CD4-positive, alpha-beta T cell treated with Interleukin-21 for 1 hour (primary cell): ENCODE measurements around the gene GGACT.
A peak's percentile ranks its signal among the peaks of the same experiment; 100 is the strongest.
"Not testable (repeated sequence)": the region's sequence is repeated elsewhere in the genome, so short reads cannot be mapped to it uniquely, and the experiment has no call there.

Source experiments
- DNase-seq: peaks from one replicate; pipeline ENCODE4 v3.0.0-alpha.2; 2020

Gene GGACT

GRCh38 chr13:100588331-100589177, at the start of gene GGACT:
Gene GGACT (minus strand): TSS chr13:100588789. CDS start chr13:100532591, 56,198 bp downstream.
- DNase-seq: peak; percentile 86

- DNase-seq: no peak
Measured at GRCh38 chr13:100637796-100638195, 49.2 kb upstream of the GGACT start.

- DNase-seq: no peak
Measured at GRCh38 chr13:100637380-100637779, 48.8 kb upstream of the GGACT start.

GRCh38 chr13:100636441-100636840, 47.9 kb upstream of the GGACT start:
- no peak for DNase-seq

- no peak for DNase-seq
Measured at GRCh38 chr13:100636004-100636403, 47.4 kb upstream of the GGACT start.

- DNase-seq: no peak
Measured at GRCh38 chr13:100634696-100635095, 46.1 kb upstream of the GGACT start.

GRCh38 chr13:100633461-100633860, 44.9 kb upstream of the GGACT start:
- DNase-seq: no peak

- no peak for DNase-seq
Measured at GRCh38 chr13:100630555-100630954, 42.0 kb upstream of the GGACT start.

GRCh38 chr13:100627120-100627519, 38.5 kb upstream of the GGACT start:
- DNase-seq: no peak

- DNase-seq: no peak
Measured at GRCh38 chr13:100625447-100625846, 36.9 kb upstream of the GGACT start.

GRCh38 chr13:100620792-100621191, 32.2 kb upstream of the GGACT start:
- no peak for DNase-seq

GRCh38 chr13:100619940-100620339, 31.4 kb upstream of the GGACT start:
- no peak for DNase-seq

GRCh38 chr13:100618897-100619296, 30.3 kb upstream of the GGACT start:
- not testable (repeated sequence) for DNase-seq

- DNase-seq: no peak
Measured at GRCh38 chr13:100613031-100613430, 24.4 kb upstream of the GGACT start.

- peak; percentile 38 for DNase-seq
Measured at GRCh38 chr13:100611678-100612492, 23.3 kb upstream of the GGACT start.

- no peak for DNase-seq
Measured at GRCh38 chr13:100610391-100611347, 22.1 kb upstream of the GGACT start.

- DNase-seq: peak; percentile 24
Measured at GRCh38 chr13:100608906-100609305, 20.3 kb upstream of the GGACT start.

- no peak for DNase-seq
Measured at GRCh38 chr13:100608489-100608888, 19.9 kb upstream of the GGACT start.

- no peak for DNase-seq
Measured at GRCh38 chr13:100604918-100605710, 16.5 kb upstream of the GGACT start.

GRCh38 chr13:100602493-100603111, 14.0 kb upstream of the GGACT start:
- DNase-seq: no peak

- DNase-seq: no peak
Measured at GRCh38 chr13:100601716-100602115, 13.1 kb upstream of the GGACT start.
